VCaP (cell line): ENCODE measurements around the gene CHL1.

Experiments used
- H3K27ac ChIP-seq: fragments of 450-650 bp; 2 replicates; pipeline ENCODE4 v1.5.1; 2017
- CTCF ChIP-seq: fragments of 450-650 bp; conservative IDR thresholded peaks from 2 replicates; pipeline ENCODE4 v1.5.1; 2017; ENCODE audit warnings: mild to moderate bottlenecking, moderate library complexity

The CHL1 gene

GRCh38 chr3:335240-335639 is 138.7 kb downstream of the CHL1 start:
- H3K27ac ChIP-seq: no peak overlapping the region
- TF ChIP-seq CTCF: no peak

- no peak overlapping the region for H3K27ac ChIP-seq
- no peak for TF ChIP-seq CTCF
Measured at GRCh38 chr3:339351-339750, 142.8 kb downstream of the CHL1 start.

GRCh38 chr3:341998-342397 is 145.4 kb downstream of the CHL1 start:
- no peak for TF ChIP-seq CTCF
- no peak overlapping the region for H3K27ac ChIP-seq

- no peak overlapping the region for H3K27ac ChIP-seq
Measured at GRCh38 chr3:346186-346585, 149.6 kb downstream of the CHL1 start.

GRCh38 chr3:347581-347980 is 151.0 kb downstream of the CHL1 start:
- TF ChIP-seq CTCF: no peak
- no peak overlapping the region for H3K27ac ChIP-seq

More at GRCh38 chr3:346186-346585, 149.6 kb downstream of the CHL1 start:
- no peak for TF ChIP-seq CTCF

- no peak overlapping the region for H3K27ac ChIP-seq
- TF ChIP-seq CTCF: no peak
Measured at GRCh38 chr3:350871-351371, 154.4 kb downstream of the CHL1 start.

GRCh38 chr3:352599-352998 is 156.0 kb downstream of the CHL1 start:
- H3K27ac ChIP-seq: no peak overlapping the region
- TF ChIP-seq CTCF: no peak
